WTC11 (cell line): Measurements from ENCODE around the gene IL27RA. TPM values are rescaled to one million over a fixed set of nuclear protein-coding genes. Genes with fewer than 3 reads are reported as not detected.

ENCODE experiments used
- ATAC-seq: fragments of 200-7000 bp; cut with Tn5 transposase; 2 replicates; pipeline ENCODE4 v1.10.0; 2021; ENCODE audit warnings: mild to moderate bottlenecking, moderate library complexity
- CTCF ChIA-PET: fragments of 300-600 bp; sonication (Branson Sonifier 250); formaldehyde crosslinking; loops from one replicate; lab custom pipeline; 2021; ENCODE audit warnings: antibody characterized with exemption; lab: Charles Lee
- POLR2A ChIA-PET: fragments of 350-600 bp; sonication (Branson Sonifier 250); formaldehyde crosslinking; loops from one replicate; lab custom pipeline; 2021; ENCODE audit warnings: antibody characterized with exemption; lab: Charles Lee
- DNase-seq: peaks from one replicate; pipeline ENCODE4 v3.0.0; 2021; ENCODE audit warnings: low spot score
- H3K27ac Mint-ChIP-seq: 2 replicates; pipeline ENCODE4 v1.8.0; 2021; ENCODE audit warnings: mixed read lengths
- H3K27me3 Mint-ChIP-seq: 2 replicates; pipeline ENCODE4 v1.8.0; 2021; ENCODE audit warnings: low read depth, mild to moderate bottlenecking, moderate library complexity, mixed read lengths
- H3K36me3 Mint-ChIP-seq: 2 replicates; pipeline ENCODE4 v1.8.0; 2021; ENCODE audit warnings: mixed read lengths
- H3K4me1 Mint-ChIP-seq: 2 replicates; pipeline ENCODE4 v1.8.0; 2022; ENCODE audit warnings: mixed read lengths
- H3K4me3 Mint-ChIP-seq: 2 replicates; pipeline ENCODE4 v1.8.0; 2021; ENCODE audit warnings: mild to moderate bottlenecking, moderate library complexity, mixed read lengths
- H3K9me3 Mint-ChIP-seq: 2 replicates; pipeline ENCODE4 v1.8.0; 2021; ENCODE audit warnings: mixed read lengths
- CREM ChIP-seq: sonication (generic); formaldehyde crosslinking; IDR thresholded peaks from 2 replicates; pipeline ENCODE4 v1.8.1; 2022; ENCODE audit warnings: mild to moderate bottlenecking, missing genetic modification reagents, moderate library complexity
- ESRRA ChIP-seq: sonication (generic); formaldehyde crosslinking; IDR thresholded peaks from 2 replicates; pipeline ENCODE4 v1.8.1; 2022; ENCODE audit warnings: mild to moderate bottlenecking, missing genetic modification reagents, borderline replicate concordance
- GABPB1 ChIP-seq: sonication (generic); formaldehyde crosslinking; IDR thresholded peaks from 2 replicates; pipeline ENCODE4 v1.8.1; 2023; ENCODE audit warnings: mild to moderate bottlenecking, missing genetic modification reagents
- GRHL2 ChIP-seq: fragments of 250-450 bp; sonication (Bioruptor Pico); IDR thresholded peaks from 2 replicates; pipeline ENCODE4 v1.8.0; 2022; ENCODE audit warnings: mild to moderate bottlenecking, moderate library complexity; ENCODE audit not compliant: insufficient replicate concordance, severe bottlenecking
- GTF2I ChIP-seq: fragments of 250-450 bp; sonication (Bioruptor Pico); conservative IDR thresholded peaks from 2 replicates; pipeline ENCODE4 v1.4.0; 2021; ENCODE audit warnings: mild to moderate bottlenecking
- HMGA2 ChIP-seq: fragments of 250-450 bp; sonication (Bioruptor Pico); IDR thresholded peaks from 2 replicates; pipeline ENCODE4 v1.4.0; 2021; ENCODE audit warnings: mild to moderate bottlenecking, moderate library complexity
- PRRX2 ChIP-seq: fragments of 250-450 bp; sonication (Bioruptor Pico); IDR thresholded peaks from 2 replicates; pipeline ENCODE4 v1.8.0; 2021; ENCODE audit warnings: mild to moderate bottlenecking
- ZNF138 ChIP-seq: sonication (generic); formaldehyde crosslinking; conservative IDR thresholded peaks from 2 replicates; pipeline ENCODE4 v1.8.1; 2022; ENCODE audit warnings: mild to moderate bottlenecking, moderate library complexity, missing genetic modification reagents
- ZNF219 ChIP-seq: sonication (generic); formaldehyde crosslinking; IDR thresholded peaks from 2 replicates; pipeline ENCODE4 v1.8.0; 2023; ENCODE audit warnings: missing genetic modification reagents, mild to moderate bottlenecking, borderline replicate concordance
- ZNF317 ChIP-seq: sonication (generic); formaldehyde crosslinking; IDR thresholded peaks from 2 replicates; pipeline ENCODE4 v1.8.1; 2023; ENCODE audit warnings: low read depth, mild to moderate bottlenecking, moderate library complexity, missing genetic modification reagents, borderline replicate concordance
- ZNF671 ChIP-seq: fragments of 250-450 bp; sonication (Bioruptor Pico); IDR thresholded peaks from 2 replicates; pipeline ENCODE4 v1.8.0; 2021; ENCODE audit warnings: mild to moderate bottlenecking
- total RNA-seq: library from RNA; stranded (reverse); gene quantifications from 3 replicates; pipeline ENCODE4 v1.2.3, GENCODE V29; 2021
- TF ChIP-seq, protein P1 (sequence below): sonication (generic); formaldehyde crosslinking; IDR thresholded peaks from 2 replicates; pipeline ENCODE4 v1.8.1; 2023; ENCODE audit warnings: mild to moderate bottlenecking, missing genetic modification reagents, borderline replicate concordance
- TF ChIP-seq, protein P2 (sequence below): sonication (generic); formaldehyde crosslinking; IDR thresholded peaks from 2 replicates; pipeline ENCODE4 v1.8.1; 2023; ENCODE audit warnings: mild to moderate bottlenecking, missing genetic modification reagents
- TF ChIP-seq, protein P3 (sequence below): fragments of 250-450 bp; sonication (Bioruptor Pico); IDR thresholded peaks from 2 replicates; pipeline ENCODE4 v1.9.0; 2021; ENCODE audit warnings: mild to moderate bottlenecking
- TF ChIP-seq, protein P4 (sequence below): fragments of 250-450 bp; sonication (Bioruptor Pico); IDR thresholded peaks from 2 replicates; pipeline ENCODE4 v2.1.2; 2022; ENCODE audit warnings: mild to moderate bottlenecking, moderate library complexity
- TF ChIP-seq, protein P5 (sequence below): sonication (generic); formaldehyde crosslinking; IDR thresholded peaks from 2 replicates; pipeline ENCODE4 v1.8.0; 2022; ENCODE audit warnings: missing genetic modification reagents
- TF ChIP-seq, protein P6 (sequence below): sonication (generic); formaldehyde crosslinking; IDR thresholded peaks from 2 replicates; pipeline ENCODE4 v1.8.1; 2022; ENCODE audit warnings: mild to moderate bottlenecking, missing genetic modification reagents, moderate library complexity, borderline replicate concordance
- TF ChIP-seq, protein P7 (sequence below): sonication (generic); formaldehyde crosslinking; IDR thresholded peaks from 2 replicates; pipeline ENCODE4 v1.8.1; 2023; ENCODE audit warnings: mild to moderate bottlenecking, moderate library complexity, missing genetic modification reagents
- TF ChIP-seq, protein P8 (sequence below): sonication (generic); formaldehyde crosslinking; IDR thresholded peaks from 2 replicates; pipeline ENCODE4 v1.8.1; 2022; ENCODE audit warnings: low read depth, mild to moderate bottlenecking, moderate library complexity, missing genetic modification reagents, borderline replicate concordance

IL27RA gene
- total RNA-seq, 1 experiment from 2014 or later, result 12.2 TPM

DNA sequence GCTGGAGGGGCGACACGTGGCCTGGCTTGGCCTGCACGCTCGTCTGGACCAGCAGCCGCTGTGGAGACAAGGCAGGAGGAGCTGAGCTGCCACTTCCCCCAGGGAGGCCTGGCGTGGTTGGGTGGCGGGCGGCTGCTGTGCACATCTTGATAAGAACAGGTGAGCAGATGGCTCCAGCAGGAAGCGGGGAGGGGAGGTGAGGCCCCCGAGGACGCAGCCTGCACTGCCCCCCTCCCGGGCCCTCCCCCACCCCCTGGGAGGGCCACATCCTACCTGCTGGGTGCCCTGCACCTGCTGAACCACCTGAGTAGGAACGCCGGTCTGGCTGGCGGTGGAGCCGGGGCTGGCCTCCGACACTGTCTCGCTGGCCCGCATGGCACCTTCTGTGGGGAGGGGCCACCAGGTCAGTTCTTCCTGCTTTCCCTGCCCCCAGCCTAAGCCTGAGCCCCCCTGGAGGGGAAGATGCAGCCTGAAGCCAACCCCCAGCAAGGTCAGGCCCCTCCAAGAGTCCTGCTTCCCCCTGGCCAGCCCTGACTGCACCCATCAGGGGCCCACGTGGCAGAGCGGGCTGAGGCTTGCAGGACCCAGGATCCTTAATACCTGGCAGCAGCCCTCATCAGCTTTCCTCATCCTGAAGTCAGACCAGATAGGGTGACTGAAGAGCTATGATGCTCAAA is 48.2 kb upstream of the IL27RA start:
- ChIA-PET POLR2A (interaction anchor here (0.9 kb wide), 1 partner anchor 50 kb away, joined by 3 read pairs; no protein-coding TSS in a partner anchor), CTCF (interaction anchor here (1.0 kb wide), 1 partner anchor 74 kb away, joined by 4 read pairs; no protein-coding TSS in a partner anchor)
- no peaks in the 10 kb centered on the region; the same call in 1 of the 2 replicates for H3K27me3 Mint-ChIP-seq
- H3K9me3 Mint-ChIP-seq, result no peaks in the 10 kb centered on the region
- H3K4me1 Mint-ChIP-seq, result peaks cover 50% of the 10 kb centered on the region
- DNase-seq (no peak), ATAC-seq (no peak)
- no peaks in the 10 kb centered on the region for H3K36me3 Mint-ChIP-seq
- H3K4me3 Mint-ChIP-seq, result no peak overlapping the region
- no peak overlapping the region for H3K27ac Mint-ChIP-seq
- TF ChIP-seq, protein P1, sequence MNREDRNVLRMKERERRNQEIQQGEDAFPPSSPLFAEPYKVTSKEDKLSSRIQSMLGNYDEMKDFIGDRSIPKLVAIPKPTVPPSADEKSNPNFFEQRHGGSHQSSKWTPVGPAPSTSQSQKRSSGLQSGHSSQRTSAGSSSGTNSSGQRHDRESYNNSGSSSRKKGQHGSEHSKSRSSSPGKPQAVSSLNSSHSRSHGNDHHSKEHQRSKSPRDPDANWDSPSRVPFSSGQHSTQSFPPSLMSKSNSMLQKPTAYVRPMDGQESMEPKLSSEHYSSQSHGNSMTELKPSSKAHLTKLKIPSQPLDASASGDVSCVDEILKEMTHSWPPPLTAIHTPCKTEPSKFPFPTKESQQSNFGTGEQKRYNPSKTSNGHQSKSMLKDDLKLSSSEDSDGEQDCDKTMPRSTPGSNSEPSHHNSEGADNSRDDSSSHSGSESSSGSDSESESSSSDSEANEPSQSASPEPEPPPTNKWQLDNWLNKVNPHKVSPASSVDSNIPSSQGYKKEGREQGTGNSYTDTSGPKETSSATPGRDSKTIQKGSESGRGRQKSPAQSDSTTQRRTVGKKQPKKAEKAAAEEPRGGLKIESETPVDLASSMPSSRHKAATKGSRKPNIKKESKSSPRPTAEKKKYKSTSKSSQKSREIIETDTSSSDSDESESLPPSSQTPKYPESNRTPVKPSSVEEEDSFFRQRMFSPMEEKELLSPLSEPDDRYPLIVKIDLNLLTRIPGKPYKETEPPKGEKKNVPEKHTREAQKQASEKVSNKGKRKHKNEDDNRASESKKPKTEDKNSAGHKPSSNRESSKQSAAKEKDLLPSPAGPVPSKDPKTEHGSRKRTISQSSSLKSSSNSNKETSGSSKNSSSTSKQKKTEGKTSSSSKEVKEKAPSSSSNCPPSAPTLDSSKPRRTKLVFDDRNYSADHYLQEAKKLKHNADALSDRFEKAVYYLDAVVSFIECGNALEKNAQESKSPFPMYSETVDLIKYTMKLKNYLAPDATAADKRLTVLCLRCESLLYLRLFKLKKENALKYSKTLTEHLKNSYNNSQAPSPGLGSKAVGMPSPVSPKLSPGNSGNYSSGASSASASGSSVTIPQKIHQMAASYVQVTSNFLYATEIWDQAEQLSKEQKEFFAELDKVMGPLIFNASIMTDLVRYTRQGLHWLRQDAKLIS (CRISPR knock-in tag), result no peak
- TF ChIP-seq, protein P2, sequence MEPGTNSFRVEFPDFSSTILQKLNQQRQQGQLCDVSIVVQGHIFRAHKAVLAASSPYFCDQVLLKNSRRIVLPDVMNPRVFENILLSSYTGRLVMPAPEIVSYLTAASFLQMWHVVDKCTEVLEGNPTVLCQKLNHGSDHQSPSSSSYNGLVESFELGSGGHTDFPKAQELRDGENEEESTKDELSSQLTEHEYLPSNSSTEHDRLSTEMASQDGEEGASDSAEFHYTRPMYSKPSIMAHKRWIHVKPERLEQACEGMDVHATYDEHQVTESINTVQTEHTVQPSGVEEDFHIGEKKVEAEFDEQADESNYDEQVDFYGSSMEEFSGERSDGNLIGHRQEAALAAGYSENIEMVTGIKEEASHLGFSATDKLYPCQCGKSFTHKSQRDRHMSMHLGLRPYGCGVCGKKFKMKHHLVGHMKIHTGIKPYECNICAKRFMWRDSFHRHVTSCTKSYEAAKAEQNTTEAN (CRISPR knock-in tag), result no peak
- TF ChIP-seq CREM (CRISPR knock-in tag) (no peak), GABPB1 (CRISPR knock-in tag) (no peak), ZNF138 (CRISPR knock-in tag) (no peak), ZNF317 (CRISPR knock-in tag) (no peak), HMGA2 (no peak), ESRRA (CRISPR knock-in tag) (no peak), PRRX2 (CRISPR knock-in tag) (no peak), ZNF219 (CRISPR knock-in tag) (no peak), ZNF671 (no peak), GTF2I (CRISPR knock-in tag) (no peak), GRHL2 (CRISPR knock-in tag) (no peak)
- TF ChIP-seq, protein P3, sequence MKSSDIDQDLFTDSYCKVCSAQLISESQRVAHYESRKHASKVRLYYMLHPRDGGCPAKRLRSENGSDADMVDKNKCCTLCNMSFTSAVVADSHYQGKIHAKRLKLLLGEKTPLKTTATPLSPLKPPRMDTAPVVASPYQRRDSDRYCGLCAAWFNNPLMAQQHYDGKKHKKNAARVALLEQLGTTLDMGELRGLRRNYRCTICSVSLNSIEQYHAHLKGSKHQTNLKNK (CRISPR knock-in tag), result no peak
- TF ChIP-seq, protein P4, sequence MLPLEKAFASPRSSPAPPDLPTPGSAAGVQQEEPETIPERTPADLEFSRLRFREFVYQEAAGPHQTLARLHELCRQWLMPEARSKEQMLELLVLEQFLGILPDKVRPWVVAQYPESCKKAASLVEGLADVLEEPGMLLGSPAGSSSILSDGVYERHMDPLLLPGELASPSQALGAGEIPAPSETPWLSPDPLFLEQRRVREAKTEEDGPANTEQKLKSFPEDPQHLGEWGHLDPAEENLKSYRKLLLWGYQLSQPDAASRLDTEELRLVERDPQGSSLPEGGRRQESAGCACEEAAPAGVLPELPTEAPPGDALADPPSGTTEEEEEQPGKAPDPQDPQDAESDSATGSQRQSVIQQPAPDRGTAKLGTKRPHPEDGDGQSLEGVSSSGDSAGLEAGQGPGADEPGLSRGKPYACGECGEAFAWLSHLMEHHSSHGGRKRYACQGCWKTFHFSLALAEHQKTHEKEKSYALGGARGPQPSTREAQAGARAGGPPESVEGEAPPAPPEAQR, result no peak
- TF ChIP-seq, protein P5, sequence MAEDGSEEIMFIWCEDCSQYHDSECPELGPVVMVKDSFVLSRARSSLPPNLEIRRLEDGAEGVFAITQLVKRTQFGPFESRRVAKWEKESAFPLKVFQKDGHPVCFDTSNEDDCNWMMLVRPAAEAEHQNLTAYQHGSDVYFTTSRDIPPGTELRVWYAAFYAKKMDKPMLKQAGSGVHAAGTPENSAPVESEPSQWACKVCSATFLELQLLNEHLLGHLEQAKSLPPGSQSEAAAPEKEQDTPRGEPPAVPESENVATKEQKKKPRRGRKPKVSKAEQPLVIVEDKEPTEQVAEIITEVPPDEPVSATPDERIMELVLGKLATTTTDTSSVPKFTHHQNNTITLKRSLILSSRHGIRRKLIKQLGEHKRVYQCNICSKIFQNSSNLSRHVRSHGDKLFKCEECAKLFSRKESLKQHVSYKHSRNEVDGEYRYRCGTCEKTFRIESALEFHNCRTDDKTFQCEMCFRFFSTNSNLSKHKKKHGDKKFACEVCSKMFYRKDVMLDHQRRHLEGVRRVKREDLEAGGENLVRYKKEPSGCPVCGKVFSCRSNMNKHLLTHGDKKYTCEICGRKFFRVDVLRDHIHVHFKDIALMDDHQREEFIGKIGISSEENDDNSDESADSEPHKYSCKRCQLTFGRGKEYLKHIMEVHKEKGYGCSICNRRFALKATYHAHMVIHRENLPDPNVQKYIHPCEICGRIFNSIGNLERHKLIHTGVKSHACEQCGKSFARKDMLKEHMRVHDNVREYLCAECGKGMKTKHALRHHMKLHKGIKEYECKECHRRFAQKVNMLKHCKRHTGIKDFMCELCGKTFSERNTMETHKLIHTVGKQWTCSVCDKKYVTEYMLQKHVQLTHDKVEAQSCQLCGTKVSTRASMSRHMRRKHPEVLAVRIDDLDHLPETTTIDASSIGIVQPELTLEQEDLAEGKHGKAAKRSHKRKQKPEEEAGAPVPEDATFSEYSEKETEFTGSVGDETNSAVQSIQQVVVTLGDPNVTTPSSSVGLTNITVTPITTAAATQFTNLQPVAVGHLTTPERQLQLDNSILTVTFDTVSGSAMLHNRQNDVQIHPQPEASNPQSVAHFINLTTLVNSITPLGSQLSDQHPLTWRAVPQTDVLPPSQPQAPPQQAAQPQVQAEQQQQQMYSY, result no peak
- TF ChIP-seq, protein P6, sequence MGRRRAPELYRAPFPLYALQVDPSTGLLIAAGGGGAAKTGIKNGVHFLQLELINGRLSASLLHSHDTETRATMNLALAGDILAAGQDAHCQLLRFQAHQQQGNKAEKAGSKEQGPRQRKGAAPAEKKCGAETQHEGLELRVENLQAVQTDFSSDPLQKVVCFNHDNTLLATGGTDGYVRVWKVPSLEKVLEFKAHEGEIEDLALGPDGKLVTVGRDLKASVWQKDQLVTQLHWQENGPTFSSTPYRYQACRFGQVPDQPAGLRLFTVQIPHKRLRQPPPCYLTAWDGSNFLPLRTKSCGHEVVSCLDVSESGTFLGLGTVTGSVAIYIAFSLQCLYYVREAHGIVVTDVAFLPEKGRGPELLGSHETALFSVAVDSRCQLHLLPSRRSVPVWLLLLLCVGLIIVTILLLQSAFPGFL (CRISPR knock-in tag), result no peak
- TF ChIP-seq, protein P7, sequence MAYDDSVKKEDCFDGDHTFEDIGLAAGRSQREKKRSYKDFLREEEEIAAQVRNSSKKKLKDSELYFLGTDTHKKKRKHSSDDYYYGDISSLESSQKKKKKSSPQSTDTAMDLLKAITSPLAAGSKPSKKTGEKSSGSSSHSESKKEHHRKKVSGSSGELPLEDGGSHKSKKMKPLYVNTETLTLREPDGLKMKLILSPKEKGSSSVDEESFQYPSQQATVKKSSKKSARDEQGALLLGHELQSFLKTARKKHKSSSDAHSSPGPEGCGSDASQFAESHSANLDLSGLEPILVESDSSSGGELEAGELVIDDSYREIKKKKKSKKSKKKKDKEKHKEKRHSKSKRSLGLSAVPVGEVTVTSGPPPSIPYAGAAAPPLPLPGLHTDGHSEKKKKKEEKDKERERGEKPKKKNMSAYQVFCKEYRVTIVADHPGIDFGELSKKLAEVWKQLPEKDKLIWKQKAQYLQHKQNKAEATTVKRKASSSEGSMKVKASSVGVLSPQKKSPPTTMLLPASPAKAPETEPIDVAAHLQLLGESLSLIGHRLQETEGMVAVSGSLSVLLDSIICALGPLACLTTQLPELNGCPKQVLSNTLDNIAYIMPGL (CRISPR knock-in tag), result no peak
- TF ChIP-seq, protein P8, sequence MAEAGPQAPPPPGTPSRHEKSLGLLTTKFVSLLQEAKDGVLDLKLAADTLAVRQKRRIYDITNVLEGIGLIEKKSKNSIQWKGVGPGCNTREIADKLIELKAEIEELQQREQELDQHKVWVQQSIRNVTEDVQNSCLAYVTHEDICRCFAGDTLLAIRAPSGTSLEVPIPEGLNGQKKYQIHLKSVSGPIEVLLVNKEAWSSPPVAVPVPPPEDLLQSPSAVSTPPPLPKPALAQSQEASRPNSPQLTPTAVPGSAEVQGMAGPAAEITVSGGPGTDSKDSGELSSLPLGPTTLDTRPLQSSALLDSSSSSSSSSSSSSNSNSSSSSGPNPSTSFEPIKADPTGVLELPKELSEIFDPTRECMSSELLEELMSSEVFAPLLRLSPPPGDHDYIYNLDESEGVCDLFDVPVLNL (CRISPR knock-in tag), result no peak
